PC-3 (cell line): ENCODE data around the gene SPIN4. TPM values are rescaled to one million over a fixed set of nuclear protein-coding genes. Genes with fewer than 3 reads are reported as not detected.

Experiments
- ATAC-seq: fragments of 200-7000 bp; cut with Tn5 transposase; 2 replicates; pipeline ENCODE4 v1.9.1; 2020; ENCODE audit warnings: mild to moderate bottlenecking, moderate library complexity
- Bru-seq: library from RNA; stranded (reverse); fragments of 400-500 nt; gene quantifications from one replicate; lab custom pipeline; 2021; lab: Mats Ljungman, UMichigan
- BruChase-seq, 2 experiments: library from RNA; stranded (reverse); fragments of 400-500 nt; gene quantifications; one replicate each; lab custom pipeline; 2021; lab: Mats Ljungman, UMichigan
- BruUV-seq: library from RNA; stranded (reverse); fragments of 400-500 nt; replicated peaks from 2 replicates; lab custom pipeline; 2021; lab: Mats Ljungman, UMichigan
- CTCF ChIA-PET: fragments of 300-600 bp; sonication (Branson Sonifier 250); formaldehyde crosslinking; loops from one replicate; lab custom pipeline; 2022; ENCODE audit warnings: antibody characterized with exemption; lab: Charles Lee
- POLR2A ChIA-PET: fragments of 300-600 bp; sonication (Branson Sonifier 250); formaldehyde crosslinking; loops from one replicate; lab custom pipeline; 2022; ENCODE audit warnings: antibody characterized with exemption; ENCODE audit not compliant: unreplicated experiment; lab: Charles Lee
- DNase-seq: peaks from one replicate; pipeline ENCODE4 v3.0.0-alpha.2; 2015
- H2AFZ ChIP-seq: fragments of 300-600 bp; sonication (generic); 2 replicates; pipeline ENCODE4 v1.6.0; 2016; ENCODE audit warnings: antibody characterized with exemption, low read length
- H3F3A ChIP-seq: fragments of 300-600 bp; sonication (generic); one replicate; pipeline ENCODE4 v1.6.0; 2017; ENCODE audit warnings: antibody characterized with exemption, low read length, control low read depth, mild to moderate bottlenecking; ENCODE audit not compliant: unreplicated experiment
- H3K27ac ChIP-seq: fragments of 300-600 bp; sonication (generic); 2 replicates; pipeline ENCODE4 v1.5.1; 2016; ENCODE audit warnings: mild to moderate bottlenecking, low read length
- H3K27me3 ChIP-seq: fragments of 300-600 bp; sonication (generic); 2 replicates; pipeline ENCODE4 v1.6.1; 2016; ENCODE audit warnings: low read length, mixed read lengths
- H3K36me3 ChIP-seq: fragments of 300-600 bp; sonication (generic); 2 replicates; pipeline ENCODE4 v1.6.1; 2016; ENCODE audit warnings: low read depth, mixed run types, low read length, mixed read lengths
- H3K4me1 ChIP-seq: fragments of 300-600 bp; sonication (generic); 2 replicates; pipeline ENCODE4 v1.5.1; 2016; ENCODE audit warnings: low read length; ENCODE audit not compliant: insufficient read depth
- H3K4me2 ChIP-seq: fragments of 300-600 bp; sonication (generic); 2 replicates; pipeline ENCODE4 v1.6.0; 2016; ENCODE audit warnings: low read length
- H3K4me3 ChIP-seq: fragments of 300-600 bp; sonication (generic); 2 replicates; pipeline ENCODE4 v1.5.1; 2016; ENCODE audit warnings: mild to moderate bottlenecking, low read length, mixed read lengths
- H3K79me2 ChIP-seq: fragments of 300-600 bp; sonication (generic); 2 replicates; pipeline ENCODE4 v1.6.1; 2017; ENCODE audit warnings: low read length, mixed read lengths
- H3K9ac ChIP-seq: fragments of 300-600 bp; sonication (generic); 2 replicates; pipeline ENCODE4 v1.6.0; 2016; ENCODE audit warnings: mild to moderate bottlenecking, low read length
- H3K9me2 ChIP-seq: fragments of 300-600 bp; sonication (generic); replicated peaks from 2 replicates; pipeline ENCODE4 v1.6.1; 2016; ENCODE audit warnings: mixed run types, low read length, mixed read lengths
- H3K9me3 ChIP-seq: fragments of 300-600 bp; sonication (generic); 2 replicates; pipeline ENCODE4 v1.6.1; 2016; ENCODE audit warnings: low read length, mixed read lengths
- H4K20me1 ChIP-seq: fragments of 300-600 bp; sonication (generic); 2 replicates; pipeline ENCODE4 v1.6.1; 2016; ENCODE audit warnings: low read length, mixed read lengths
- CTCF ChIP-seq: fragments of 300-600 bp; sonication (generic); conservative IDR thresholded peaks from 2 replicates; pipeline ENCODE4 v1.5.1; 2017; ENCODE audit warnings: antibody characterized with exemption, low read depth, mild to moderate bottlenecking, low read length
- EZH2 ChIP-seq: fragments of 300-600 bp; sonication (generic); IDR thresholded peaks from one replicate; pipeline ENCODE4 v1.6.1; 2017; ENCODE audit warnings: antibody characterized with exemption, mild to moderate bottlenecking, low read length; ENCODE audit not compliant: unreplicated experiment
- EZH2phosphoT487 ChIP-seq: fragments of 300-600 bp; sonication (generic); IDR thresholded peaks from 2 replicates; pipeline ENCODE4 v1.6.1; 2018; ENCODE audit warnings: mild to moderate bottlenecking, antibody characterized with exemption, low read length, borderline replicate concordance
- intact Hi-C: fragments of 100-400 bp; cut with micrococcal nuclease; formaldehyde crosslinking; loops from 2 replicates; pipeline ENCODE4 v1.9.0; 2023
- long read RNA-seq: library from polyadenylated mRNA; unstranded; transcript quantifications from one replicate; pipeline ENCODE4 v2.0.0, GENCODE V29; 2021; ENCODE audit not compliant: unreplicated experiment
- total RNA-seq: library from RNA; depleted of rRNA; stranded (reverse); fragments of >200 nt; gene quantifications from 2 replicates; pipeline ENCODE4 v1.2.3, GENCODE V29; 2014; rRNA removed

SPIN4 gene
- total RNA-seq (9.0 and 12.1 TPM in 2 replicates), Bru-seq, nascent RNA (percentile 79 among the genes with signal in this experiment), BruChase-seq, experiment 1, labeled RNA remaining after a 6-hour chase (percentile 99 among the genes with signal in this experiment), BruChase-seq, experiment 2, labeled RNA remaining after a 2-hour chase (percentile 97 among the genes with signal in this experiment)
- long read RNA-seq, full-length matches to known transcripts, result 7 of 7 reads
- long read RNA-seq, partial matches to known transcripts, result 0 of 7 reads
- long read RNA-seq, other reads (novel, unspliced or antisense), result 0 of 7 reads

GRCh38 chrX:63350941-63351616, at the start of gene SPIN4:
Gene SPIN4 (minus strand): TSS chrX:63351332. CDS start chrX:63350819, 513 bp downstream.
- CTCF ChIA-PET, result no interaction called here
- peak within 1 kb of the TSS; percentile 96 for H3K4me3 ChIP-seq
- no peaks in the 10 kb centered on the region for H3K36me3 ChIP-seq
- DNase-seq (peak; percentile 89), ATAC-seq (peak; percentile 94)
- H3K27me3 ChIP-seq, result no peaks in the 10 kb centered on the region
- no peaks in the 10 kb centered on the region for H3K9me3 ChIP-seq
- TF ChIP-seq EZH2phosphoT487 (peak; percentile 31; the same call in 1 of the 2 replicates), CTCF (no peak)
- no peaks in the 10 kb centered on the region for H3F3A ChIP-seq
- no TSS peak for BruUV-seq
- peak within 1 kb of the TSS; percentile 99 for H3K4me2 ChIP-seq
- H3K4me1 ChIP-seq, result peaks cover 14% of the 10 kb centered on the region; the same call in 1 of the 2 replicates
- intact Hi-C loops, result loop anchor here (5.0 kb wide), 3 partner anchors 71 to 406 kb away; no protein-coding TSS in a partner anchor
- H3K9me2 ChIP-seq, result no peaks in the 10 kb centered on the region
- H4K20me1 ChIP-seq, result no peaks in the 10 kb centered on the region
- H3K9ac ChIP-seq, result peak within 1 kb of the TSS; percentile 79
- peak within 1 kb of the TSS; percentile 63 for H3K27ac ChIP-seq
- POLR2A ChIA-PET, result no interaction called here
- H2AFZ ChIP-seq, result peak within 1 kb of the TSS; percentile 89
- peaks cover 44% of the 10 kb centered on the region for H3K79me2 ChIP-seq

DNA sequence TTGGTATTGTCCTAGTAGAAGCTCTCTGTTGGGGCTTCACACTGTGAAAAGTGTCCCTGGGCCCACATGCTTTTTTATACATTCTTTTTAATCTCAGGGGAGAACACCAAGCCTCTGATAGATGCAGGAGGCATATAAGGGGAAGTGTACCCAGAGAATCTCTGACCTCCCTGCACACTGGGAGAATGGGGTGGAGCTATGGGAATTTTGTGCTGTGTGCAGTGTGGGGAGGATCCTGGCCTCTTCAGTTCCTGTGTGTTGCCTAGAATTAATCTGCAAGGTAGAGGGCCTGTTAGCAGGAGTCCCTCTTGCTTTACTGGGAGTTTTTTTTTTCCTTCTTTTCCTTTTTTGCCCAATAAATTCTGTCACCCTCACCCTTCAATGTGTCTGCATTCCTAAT, 49.2 kb upstream of the SPIN4 start:
- Histone ChIP-seq H3K27ac (no peak overlapping the region), H3K9me2 (no peaks in the 10 kb centered on the region), H3K79me2 (no peaks in the 10 kb centered on the region), H3K9ac (no peak overlapping the region), H3K4me1 (no peaks in the 10 kb centered on the region), H3K36me3 (no peaks in the 10 kb centered on the region), H3K9me3 (no peaks in the 10 kb centered on the region), H3K4me3 (no peak overlapping the region), H3F3A (no peaks in the 10 kb centered on the region), H3K4me2 (no peak overlapping the region), H2AFZ (no peak overlapping the region), H3K27me3 (no peaks in the 10 kb centered on the region), H4K20me1 (no peaks in the 10 kb centered on the region)
- TF ChIP-seq EZH2, result no peak
- no peak for TF ChIP-seq EZH2phosphoT487
- TF ChIP-seq CTCF, result no peak
- ATAC-seq (no peak), DNase-seq (no peak)
- intact Hi-C loops, result no loop called here
- ChIA-PET CTCF (no interaction called here), POLR2A (interaction anchor here (0.6 to 0.8 kb wide), 2 partner anchors 34 to 52 kb away, joined by 3 to 7 read pairs; no protein-coding TSS in a partner anchor)
- no TSS peak for BruUV-seq
